ENCODE data around the gene ALKBH1. TPM values are rescaled to one million over a fixed set of nuclear protein-coding genes. Genes with fewer than 3 reads are reported as not detected.
A peak's percentile ranks its signal among the peaks of the same experiment; 100 is the strongest.
"Not testable (repeated sequence)": the region's sequence is repeated elsewhere in the genome, so short reads cannot be mapped to it uniquely, and the experiment has no call there.

ALKBH1 gene
- total RNA-seq, result 14.4 and 18.0 TPM in 2 replicates

- intact Hi-C loops (cut with micrococcal nuclease), result loop anchor here (1.0 to 10.0 kb wide), 8 partner anchors 53 to 406 kb away; partner anchors contain the start of genes ADCK1, GSTZ1, POMT2 and SNW1
- no peak for TF ChIP-seq CTCF (IDR thresholded peaks at IDR 0.05)
- POLR2A ChIA-PET, result interaction anchor here (0.6 to 1.4 kb wide), 7 partner anchors 11 to 652 kb away, joined by 3 to 5 read pairs (median 3); partner anchors contain the start of gene SNW1
- Mint-ChIP-seq H3K4me3 (peak within 1 kb of the TSS; percentile 96), H3K36me3 (ENCODE audit: low read depth) (peaks cover 49% of the 10 kb centered on the region), H3K9me3 (no peaks in the 10 kb centered on the region), H3K4me1 (peaks cover 45% of the 10 kb centered on the region), H3K27me3 (no peaks in the 10 kb centered on the region), H3K27ac (peak within 1 kb of the TSS; percentile 91)
- DNase-seq (peak; percentile 73), ATAC-seq (ENCODE audit: low read depth) (peak; percentile 98)
- CTCF ChIA-PET, result no interaction called here
Measured at GRCh38 chr14:77707724-77708408, at the start of gene ALKBH1, which contains the start of gene SLIRP. Gene ALKBH1, minus strand, starts transcription at chr14:77708023. Its CDS starts 19 bp downstream, at chr14:77708004. Gene SLIRP, plus strand, starts transcription at chr14:77708103. Its CDS starts 9 bp downstream, at chr14:77708112.

- Mint-ChIP-seq H3K27ac (no peak overlapping the region), H3K36me3 (ENCODE audit: low read depth) (peaks cover 69% of the 10 kb centered on the region), H3K4me3 (no peak overlapping the region), H3K4me1 (peaks cover 16% of the 10 kb centered on the region), H3K27me3 (no peaks in the 10 kb centered on the region), H3K9me3 (no peaks in the 10 kb centered on the region)
- DNase-seq, result no peak
- ChIA-PET POLR2A (interaction anchor here (0.7 to 1.7 kb wide), 3 partner anchors 8 to 111 kb away, joined by 3 to 12 read pairs (median 3); partner anchors contain the start of genes ALKBH1, SLIRP and SNW1), CTCF (no interaction called here)
- ATAC-seq (ENCODE audit: low read depth), result no peak
- TF ChIP-seq CTCF (IDR thresholded peaks at IDR 0.05), result no peak
- intact Hi-C loops (cut with micrococcal nuclease), result no loop called here
Measured at GRCh38 chr14:77752799-77753516, 45.1 kb upstream of the ALKBH1 start.

GRCh38 chr14:77752266-77752665, 44.4 kb upstream of the ALKBH1 start:
- Mint-ChIP-seq H3K4me3 (no peak overlapping the region), H3K27me3 (no peaks in the 10 kb centered on the region), H3K27ac (no peak overlapping the region), H3K4me1 (peaks cover 9% of the 10 kb centered on the region), H3K9me3 (no peaks in the 10 kb centered on the region), H3K36me3 (ENCODE audit: low read depth) (peaks cover 68% of the 10 kb centered on the region)
- POLR2A ChIA-PET, result interaction anchor here (0.7 to 1.7 kb wide), 3 partner anchors 9 to 110 kb away, joined by 3 to 12 read pairs (median 3); partner anchors contain the start of genes ALKBH1, SLIRP and SNW1
- DNase-seq, result no peak
- CTCF ChIA-PET, result no interaction called here
- intact Hi-C loops (cut with micrococcal nuclease), result no loop called here
- no peak for ATAC-seq (ENCODE audit: low read depth)
- TF ChIP-seq CTCF (IDR thresholded peaks at IDR 0.05), result no peak

GRCh38 chr14:77747425-77747824, 39.6 kb upstream of the ALKBH1 start:
- H3K27ac Mint-ChIP-seq; H3K4me1 Mint-ChIP-seq; DNase-seq; H3K9me3 Mint-ChIP-seq; ATAC-seq (ENCODE audit: low read depth); CTCF ChIA-PET; intact Hi-C loops (cut with micrococcal nuclease); H3K4me3 Mint-ChIP-seq; H3K27me3 Mint-ChIP-seq; POLR2A ChIA-PET: not testable (repeated sequence)
- peaks cover 68% of the 10 kb centered on the region for H3K36me3 Mint-ChIP-seq (ENCODE audit: low read depth)

- ChIA-PET POLR2A (no interaction called here), CTCF (no interaction called here)
- TF ChIP-seq CTCF (IDR thresholded peaks at IDR 0.05), result no peak
- H3K4me1 Mint-ChIP-seq, result no peaks in the 10 kb centered on the region
- H3K27me3 Mint-ChIP-seq, result no peaks in the 10 kb centered on the region
- peaks cover 73% of the 10 kb centered on the region for H3K36me3 Mint-ChIP-seq (ENCODE audit: low read depth)
- no peak overlapping the region for H3K27ac Mint-ChIP-seq
- DNase-seq (no peak), ATAC-seq (ENCODE audit: low read depth) (no peak)
- intact Hi-C loops (cut with micrococcal nuclease), result no loop called here
- H3K4me3 Mint-ChIP-seq, result no peak overlapping the region
- no peaks in the 10 kb centered on the region for H3K9me3 Mint-ChIP-seq
Measured at GRCh38 chr14:77746064-77746702, 38.4 kb upstream of the ALKBH1 start.
